Activated CD8-positive, alpha-beta memory T cell treated with anti-CD3 and anti-CD28 coated beads for 1 hour (primary cell): ENCODE data around the gene GRM7.

ENCODE experiments used
- DNase-seq, 2 donors: peaks; one replicate each; pipeline ENCODE4 v3.0.0-alpha.2; 2020; ENCODE audit warnings: low read depth in 1 of 2; ENCODE audit errors: extremely low read depth in 1 of 2

Gene GRM7

DNA sequence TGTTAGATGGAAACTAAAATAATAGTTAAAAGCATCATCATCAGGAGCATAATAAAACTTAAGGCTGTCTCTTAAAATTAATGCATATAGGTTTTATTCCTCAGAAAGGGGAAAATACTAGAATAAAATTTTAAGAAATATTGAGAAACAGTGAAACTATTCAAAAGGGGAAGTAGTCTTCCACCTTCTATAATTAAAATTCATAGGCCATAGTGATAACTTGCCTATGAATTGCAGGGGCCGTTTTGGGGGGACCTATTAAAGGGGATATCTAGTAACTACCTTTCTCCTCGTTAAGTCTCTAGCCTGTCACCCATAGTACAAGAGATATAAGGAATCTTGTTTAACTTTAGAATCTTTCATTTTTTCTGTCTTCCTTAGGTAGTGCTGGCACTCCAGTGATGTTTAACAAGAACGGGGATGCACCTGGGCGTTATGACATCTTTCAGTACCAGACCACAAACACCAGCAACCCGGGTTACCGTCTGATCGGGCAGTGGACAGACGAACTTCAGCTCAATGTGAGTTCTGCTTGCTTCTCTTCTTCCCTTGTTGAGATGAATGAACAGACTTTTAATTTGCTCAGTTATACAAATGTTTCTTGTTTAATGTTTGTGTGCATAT lies 600.4 kb downstream of the GRM7 start:
- no peak for DNase-seq

DNA sequence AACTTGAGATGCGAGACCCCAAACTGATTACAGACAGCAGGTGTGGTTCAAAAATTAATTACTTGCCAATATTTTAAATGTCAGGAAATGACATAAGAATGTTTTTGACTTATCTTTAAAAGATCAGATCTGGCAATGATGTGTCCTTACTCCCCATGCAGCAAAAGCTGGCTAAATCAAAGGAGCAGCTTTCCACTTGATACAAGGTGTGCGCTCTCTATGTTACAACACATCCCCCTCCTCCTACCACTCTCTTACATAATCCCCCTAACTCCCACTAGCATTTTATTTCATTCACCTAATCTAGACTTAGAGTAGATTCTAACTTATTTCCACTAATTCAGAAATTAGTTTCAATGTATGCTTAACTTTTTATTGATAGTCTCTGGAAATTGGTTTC lies 609.0 kb downstream of the GRM7 start:
- DNase-seq: no peak

DNA sequence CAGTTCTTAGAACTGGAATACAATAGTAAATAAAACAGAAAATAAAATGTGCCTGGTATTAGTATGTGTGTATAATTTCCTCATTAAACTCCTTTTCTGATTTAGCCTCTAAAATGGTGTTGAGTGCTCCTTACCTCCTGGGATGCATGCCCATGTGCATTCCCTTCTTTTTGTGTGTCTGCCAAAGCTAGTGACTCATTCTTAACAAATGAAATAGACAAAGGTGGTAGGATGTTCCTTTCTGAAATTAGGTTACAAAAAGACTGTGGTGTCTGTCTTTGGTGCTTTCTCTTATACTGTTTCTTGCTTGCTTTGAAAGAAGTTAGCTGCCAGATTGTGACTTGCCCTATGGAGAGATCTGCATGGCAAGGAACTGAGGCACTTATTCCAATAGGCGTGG lies 623.7 kb downstream of the GRM7 start:
- no peak for DNase-seq

DNA sequence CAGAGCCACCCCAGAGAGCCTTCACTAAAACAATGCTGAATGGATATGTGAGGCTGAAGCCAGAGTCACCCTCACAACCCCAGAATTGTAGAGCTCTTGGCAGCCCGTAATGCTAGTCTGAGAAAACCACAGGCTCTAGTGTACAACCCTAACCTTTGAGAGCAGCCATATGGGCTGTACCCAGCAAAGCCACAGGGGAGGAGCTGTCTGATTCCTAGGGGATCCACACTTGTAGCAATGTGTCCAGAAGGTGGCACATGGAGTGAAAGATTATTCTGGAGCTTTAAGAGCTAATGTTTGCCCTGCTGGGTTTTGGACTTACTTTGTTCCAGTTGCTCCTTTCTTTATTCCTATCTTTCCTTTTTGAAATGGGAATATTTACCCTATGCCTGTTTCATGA lies 626.8 kb downstream of the GRM7 start:
- no peak for DNase-seq

DNA sequence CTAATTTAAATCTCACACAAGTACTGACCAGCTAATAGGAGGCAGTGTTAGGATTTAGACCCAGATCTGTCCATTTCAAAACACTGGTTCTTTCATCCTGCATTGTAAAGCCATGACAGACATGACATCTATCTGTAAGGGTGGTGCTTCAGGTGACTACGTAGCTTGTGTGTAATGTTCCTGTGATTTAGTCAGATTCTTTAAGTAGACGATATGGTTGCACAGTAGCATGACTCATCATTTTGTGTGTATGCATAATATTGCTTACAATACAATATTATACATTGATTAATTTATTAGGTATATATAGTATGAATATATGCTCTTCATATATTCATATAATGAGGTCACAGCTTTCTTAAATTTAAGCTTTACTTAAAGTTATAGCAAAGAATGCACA lies 628.5 kb downstream of the GRM7 start:
- no peak for DNase-seq

DNA sequence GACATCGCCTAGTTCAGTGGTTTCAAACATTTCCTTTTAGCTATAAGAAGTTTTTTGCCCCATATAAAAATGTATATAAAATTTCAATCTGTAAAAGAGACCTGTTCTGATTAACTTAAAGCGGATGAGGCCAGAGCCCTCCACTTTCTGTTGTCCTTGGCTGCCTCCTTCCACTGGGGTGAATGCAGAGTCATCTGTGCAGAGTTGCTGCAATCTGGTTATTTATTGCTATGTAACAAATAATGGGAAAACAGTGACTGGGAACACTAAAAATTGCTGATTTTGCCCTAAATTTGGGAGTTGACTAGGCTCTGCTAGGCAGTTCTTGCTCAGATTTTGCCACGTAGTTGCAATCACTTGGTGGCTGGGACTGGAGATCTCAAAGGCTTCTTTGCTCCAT lies 637.8 kb downstream of the GRM7 start:
- DNase-seq: no peak

DNA sequence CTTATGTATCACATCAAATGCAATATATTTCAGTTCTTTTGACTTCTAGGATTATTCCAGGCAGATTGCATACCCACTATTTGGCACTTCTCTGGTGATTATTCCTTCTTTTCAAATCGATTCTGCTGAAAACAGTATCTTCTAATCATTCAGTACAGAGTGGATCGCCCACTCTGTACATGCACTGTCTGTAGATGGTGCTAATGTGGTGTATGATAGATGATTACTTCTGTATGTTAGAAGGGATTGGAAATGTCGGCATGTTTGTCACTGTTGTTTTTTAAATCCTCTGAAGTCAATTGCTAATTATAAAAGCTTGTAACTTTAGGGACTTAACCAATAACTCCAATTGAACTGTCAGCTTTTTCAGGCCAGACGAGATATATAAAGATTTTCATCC lies 642.5 kb downstream of the GRM7 start:
- no peak for DNase-seq

DNA sequence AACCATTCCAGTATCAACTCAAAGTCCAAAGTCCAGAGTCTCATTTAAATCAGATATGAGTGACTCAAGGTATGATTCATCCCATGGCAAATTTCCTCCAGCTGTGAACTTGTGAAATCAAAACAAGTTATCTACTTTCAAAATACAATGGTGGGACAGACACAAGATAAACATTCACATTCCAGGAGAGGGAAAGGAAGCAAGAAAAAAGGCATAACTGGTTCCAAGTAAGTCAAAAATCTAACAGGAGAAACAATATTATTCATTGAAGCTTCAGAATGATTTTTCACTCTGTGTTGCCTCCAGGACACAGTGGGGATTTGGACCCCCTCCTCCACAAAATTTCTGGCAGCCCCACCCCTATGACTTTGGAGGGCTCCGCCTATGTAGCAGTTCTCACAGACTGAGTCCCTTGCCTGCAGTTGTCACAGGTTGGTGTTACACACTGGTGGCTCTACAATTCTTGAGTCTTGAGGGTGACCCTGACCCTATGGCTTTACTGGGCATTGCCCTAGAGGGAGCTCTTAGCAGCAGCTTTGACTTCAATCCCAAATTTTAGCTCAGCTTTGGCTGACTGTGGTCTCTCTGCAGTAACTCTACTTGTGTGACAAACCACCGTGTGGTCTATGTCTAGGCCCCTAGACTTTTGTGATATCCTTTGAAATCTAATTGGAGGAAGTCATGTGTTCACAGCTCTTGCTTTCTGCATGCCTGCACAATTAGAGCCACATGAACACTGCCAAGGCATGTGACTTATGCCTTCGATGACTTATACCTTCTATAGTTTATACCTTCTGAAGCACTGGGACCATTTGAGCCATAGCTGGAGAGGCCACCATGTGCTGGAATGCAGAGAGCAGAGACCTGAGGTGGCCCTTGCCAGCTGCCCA lies 644.2 kb downstream of the GRM7 start:
- DNase-seq: no peak

DNA sequence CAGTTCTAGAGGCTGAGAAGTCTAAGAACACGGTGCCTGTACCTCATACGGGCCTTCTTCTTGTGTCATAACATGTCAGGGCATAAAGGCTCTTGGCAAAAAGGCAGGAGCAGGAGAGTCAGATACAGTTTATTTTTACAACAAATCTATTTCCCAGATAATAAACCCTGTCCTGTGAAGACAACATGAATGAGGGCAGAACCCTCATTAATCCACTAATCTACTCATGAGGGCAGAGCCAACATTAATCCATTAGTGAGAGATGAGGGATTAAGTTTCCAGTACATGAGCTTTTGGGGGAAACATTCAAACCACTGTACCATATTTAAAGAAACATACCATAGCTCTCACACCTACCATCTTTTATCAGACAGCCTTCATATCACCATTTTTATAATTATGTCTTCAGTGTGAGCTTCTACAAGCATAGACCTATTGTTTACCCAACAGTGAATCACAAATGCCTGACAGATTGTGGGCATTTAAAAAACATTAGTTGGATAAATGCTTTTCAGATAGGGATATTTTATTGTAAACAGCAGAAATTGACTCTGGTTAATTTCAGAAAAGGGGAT lies 645.8 kb downstream of the GRM7 start:
- no peak for DNase-seq

DNA sequence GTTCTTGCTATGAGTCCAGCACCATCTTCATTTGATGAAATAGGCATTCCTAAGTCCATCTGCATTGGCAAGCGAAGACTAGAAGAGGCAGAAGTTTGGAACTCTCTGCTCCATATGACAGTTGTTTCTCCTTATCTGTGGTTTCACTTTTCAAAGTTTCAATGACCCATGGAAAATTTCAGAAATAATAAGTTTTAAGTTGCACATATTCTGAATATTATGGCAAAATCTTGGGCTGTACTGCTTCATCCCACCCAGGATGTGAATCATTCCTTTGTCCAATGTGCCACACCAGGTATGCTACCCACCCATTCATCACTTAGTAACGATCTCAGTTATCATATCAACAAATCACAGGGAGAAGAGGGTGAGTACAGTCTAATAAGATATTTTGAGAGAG lies 647.9 kb downstream of the GRM7 start:
- DNase-seq: no peak

DNA sequence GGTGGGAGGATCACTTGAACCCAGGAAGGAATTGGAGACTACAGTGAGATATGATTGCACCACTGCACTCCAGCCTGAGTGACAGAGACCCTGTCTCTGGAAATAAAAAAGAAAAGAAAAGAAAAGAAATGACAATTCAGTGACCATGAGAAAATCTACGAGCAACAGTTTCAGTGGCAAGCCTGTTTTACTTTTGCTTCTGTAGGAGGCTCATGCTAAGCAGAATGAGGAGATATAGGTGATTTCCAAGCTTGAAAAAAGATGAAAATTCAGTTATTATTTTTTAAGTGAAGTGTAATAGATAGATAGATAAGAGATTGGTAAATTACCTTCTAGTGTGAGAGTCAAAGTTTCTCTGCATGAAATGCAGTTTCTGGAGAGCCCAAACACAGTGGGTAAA lies 651.1 kb downstream of the GRM7 start:
- DNase-seq: no peak

DNA sequence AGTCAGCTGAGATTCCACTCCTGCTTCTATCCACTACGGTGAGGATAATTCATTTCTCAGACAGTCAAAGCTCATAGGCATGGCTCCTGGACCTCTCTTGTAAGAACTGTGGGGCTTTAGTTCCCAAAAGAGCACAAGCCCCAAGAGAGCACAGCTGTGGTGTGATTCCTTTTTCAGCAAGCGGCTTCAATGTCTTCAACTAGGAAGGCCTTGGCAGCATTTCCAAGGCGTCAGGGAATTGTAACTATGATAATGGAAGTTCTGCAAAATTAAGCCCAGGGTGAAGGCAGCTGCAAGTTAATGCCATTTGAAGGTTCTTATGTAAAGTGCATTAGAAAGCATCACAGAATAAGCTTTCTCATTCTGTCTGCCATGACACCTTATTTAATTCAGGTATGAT lies 657.1 kb downstream of the GRM7 start:
- DNase-seq: no peak

DNA sequence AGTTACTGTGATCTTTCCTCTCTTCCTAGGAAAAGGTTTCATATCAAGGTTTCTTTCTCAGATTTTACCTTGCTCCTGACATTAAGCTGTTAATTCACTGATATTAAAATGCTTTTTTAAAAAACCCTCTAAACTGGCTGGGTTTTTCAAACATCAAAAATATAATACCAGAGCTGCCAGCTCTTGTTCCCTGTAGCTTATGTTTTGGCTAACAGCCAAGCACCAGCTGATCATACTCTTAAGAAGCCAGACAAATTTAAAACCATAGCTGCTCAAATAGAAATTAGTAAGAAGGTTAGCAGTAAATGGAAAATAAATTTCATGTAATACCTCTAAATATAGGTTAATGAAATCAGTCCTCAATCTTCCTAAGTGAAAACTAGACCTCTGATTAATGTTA lies 657.5 kb downstream of the GRM7 start:
- DNase-seq: no peak

DNA sequence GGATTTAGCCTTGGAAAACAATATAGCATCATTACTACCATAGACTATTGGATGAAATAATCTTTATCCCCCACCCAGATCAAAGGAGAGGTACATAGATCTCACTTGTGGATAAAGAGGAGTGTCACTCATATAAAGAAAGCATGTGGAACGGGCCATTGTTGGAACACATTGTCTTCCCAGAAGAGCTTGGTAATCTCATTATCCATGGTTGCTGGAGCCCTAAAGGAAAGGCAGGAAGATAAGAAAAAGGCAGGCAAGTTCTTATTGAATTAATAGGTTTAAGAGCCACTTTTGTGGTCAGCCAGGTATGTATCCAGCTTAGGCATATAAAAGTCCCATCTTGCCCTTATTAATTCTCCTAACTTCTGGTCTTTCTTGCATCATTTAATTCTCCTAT lies 659.1 kb downstream of the GRM7 start:
- no peak for DNase-seq

DNA sequence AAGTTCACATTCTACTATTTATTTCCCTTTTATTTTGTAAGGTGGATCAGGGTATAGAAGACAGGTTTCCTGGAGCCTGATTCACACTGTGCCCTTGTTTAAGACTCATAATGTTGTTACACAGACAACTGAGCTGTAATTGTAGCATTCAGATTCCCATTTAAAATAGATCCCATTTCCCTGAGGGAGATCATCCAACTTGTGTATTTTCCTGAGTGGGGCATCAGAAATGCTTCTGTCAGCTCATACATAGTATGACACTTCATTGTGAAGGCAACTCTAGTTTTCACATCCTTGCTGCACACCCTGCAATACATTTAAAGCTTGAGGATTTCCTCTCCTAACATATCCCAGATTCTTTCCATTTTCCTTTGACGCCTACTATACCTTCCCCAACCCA lies 659.7 kb downstream of the GRM7 start:
- no peak for DNase-seq

DNA sequence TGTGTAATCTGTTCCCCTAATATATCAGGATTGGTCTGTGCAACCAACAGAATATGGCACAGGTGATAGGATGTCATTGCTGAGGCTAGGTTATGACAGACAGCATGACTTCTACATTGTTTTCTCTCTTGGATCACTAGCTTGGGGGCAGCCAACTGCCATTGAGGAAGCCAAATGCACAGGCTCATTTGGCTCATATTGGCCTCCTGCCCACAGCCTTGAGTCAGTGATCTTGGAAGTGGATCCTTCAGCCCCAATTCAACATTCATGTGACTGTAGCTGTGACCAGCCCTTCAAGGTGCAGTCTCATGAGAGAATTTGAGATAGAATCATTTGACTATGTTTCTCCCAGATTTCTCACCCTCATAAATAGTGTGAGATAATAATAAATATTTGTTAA lies 675.6 kb downstream of the GRM7 start:
- no peak for DNase-seq

DNA sequence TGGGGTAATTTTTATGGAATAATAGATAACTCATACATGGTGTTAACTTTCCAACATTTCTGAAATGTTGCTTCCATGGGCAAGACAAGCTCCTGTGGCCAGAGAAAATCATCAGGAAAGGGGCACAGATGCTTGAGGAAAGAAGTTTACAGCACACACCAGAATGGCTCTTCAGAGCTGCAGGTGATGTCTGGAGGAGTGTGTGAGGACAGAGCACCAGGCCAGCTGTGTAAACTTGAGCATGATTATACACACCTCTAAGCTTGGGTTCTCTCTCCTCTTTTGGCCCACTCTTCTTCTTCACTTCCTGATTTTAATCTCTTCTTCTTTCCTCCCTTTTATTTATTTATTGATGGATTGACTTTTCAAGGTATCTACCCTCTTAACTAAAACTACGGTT lies 676.0 kb downstream of the GRM7 start:
- DNase-seq: no peak

DNA sequence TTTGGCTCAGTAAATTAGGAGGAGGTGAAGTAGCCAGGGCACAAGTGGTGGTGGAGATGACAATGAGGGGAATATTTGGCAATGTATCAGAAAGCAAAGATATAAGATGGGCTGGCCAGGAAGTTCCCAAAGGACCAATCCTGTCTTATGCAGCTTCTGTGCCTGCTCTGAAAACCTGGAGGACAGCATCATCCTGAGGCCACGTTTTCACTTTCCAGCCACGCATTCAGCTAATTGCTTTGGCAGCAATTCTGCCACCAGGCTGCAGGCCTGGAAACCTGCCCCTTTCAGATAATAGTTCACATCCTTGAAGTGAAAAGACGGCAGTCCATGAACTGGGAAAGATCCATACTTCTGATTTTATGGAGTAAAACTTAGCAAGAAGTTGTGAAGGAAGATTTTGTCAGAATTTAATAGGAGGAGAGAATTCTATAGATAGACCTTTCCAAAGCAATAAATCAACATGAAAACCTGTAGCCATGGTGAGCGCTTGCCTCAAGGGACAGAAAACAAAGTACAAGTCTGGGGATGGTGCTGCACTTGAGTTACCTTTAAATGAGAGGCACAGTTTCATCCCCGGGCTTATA lies 682.5 kb downstream of the GRM7 start:
- no peak for DNase-seq

DNA sequence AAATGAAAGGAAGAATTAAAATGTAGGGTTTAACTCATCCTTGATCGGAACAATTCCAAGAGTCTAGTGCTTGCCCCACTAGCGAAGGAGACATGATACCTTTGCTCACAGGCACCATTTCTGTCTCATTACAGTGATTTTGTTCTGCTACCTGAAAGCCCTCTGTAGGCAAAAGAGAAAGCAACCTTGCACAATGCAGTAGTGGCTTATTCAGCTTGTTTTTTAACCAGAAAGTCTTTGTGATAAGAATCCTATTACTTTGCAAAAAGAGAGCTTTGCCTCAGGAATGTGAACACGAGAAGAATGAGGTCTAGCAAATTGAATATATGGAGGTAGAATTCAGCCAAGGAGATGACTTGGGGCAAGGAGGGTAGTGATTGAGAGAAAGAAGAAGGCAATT lies 684.4 kb downstream of the GRM7 start:
- DNase-seq: no peak

DNA sequence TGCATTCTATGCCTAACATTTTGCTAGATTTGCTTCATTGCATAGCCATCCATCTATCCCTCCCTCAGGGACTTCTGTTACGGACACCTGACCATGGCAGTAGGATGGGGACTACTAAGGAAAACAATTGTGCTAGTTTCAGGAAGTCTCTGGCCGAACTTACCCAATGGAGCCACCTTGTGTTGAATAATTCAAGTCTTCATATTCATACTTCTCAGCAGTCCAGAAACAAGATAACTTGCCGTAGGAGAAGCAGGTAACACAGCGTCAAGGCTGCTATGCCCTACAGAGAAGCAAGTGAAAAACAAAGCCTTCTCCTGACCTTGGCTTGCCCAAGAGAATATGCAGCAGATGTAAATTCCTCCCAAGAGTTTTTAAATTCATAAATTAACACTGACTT lies 685.3 kb downstream of the GRM7 start:
- no peak for DNase-seq

DNA sequence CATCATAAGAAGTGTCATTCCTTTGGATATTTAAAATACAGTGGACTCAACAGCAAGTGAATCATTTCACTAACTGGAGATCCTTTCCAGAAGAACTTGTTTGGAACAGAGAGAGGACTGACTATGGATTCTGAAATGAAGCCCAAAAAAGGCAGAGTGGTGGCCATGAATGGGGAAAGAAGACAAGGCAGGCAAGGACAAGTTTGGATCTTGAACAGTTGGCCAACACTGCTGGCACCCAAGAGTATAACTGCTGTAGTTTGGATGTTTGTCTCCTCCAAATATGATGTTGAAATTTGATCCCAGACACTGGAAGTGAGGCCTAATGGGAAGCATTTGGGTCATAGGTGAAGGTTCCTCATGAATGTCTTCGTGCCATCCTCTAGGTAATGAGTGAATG lies 686.9 kb downstream of the GRM7 start:
- DNase-seq: no peak

DNA sequence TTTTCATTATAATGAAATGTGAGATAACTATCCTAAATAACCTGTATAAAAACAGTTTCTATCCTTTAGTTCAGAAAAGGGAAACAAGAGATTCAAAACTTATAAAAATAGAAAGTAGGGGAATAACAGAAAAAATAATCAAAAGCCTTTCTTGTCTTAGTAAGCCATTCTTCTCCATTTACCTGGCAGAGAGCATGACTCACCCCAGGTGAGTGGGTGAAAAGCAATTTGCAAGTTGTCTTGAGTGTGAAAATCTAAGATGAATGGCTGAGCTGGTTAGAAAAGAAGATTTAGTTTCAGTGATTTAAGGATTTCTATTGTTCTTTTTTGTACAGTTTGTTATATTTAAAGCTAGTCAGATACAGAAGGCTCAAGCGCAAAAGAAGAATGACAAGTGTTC lies 702.0 kb downstream of the GRM7 start:
- DNase-seq: no peak
